GM21737 (cell line): ENCODE results near the gene MPPED2.

Source experiments
- ATAC-seq: cut with Tn5 transposase; IDR thresholded peaks from one replicate; pipeline ENCODE4 v1.9.1; 2021; ENCODE audit warnings: mild to moderate bottlenecking, moderate library complexity; ENCODE audit not compliant: unreplicated experiment

The MPPED2 gene

GRCh38 chr11:30365793-30366517 is 220.2 kb downstream of the MPPED2 start:
- no peak for ATAC-seq

GRCh38 chr11:30364837-30365482 is 221.2 kb downstream of the MPPED2 start:
- ATAC-seq, result no peak

GRCh38 chr11:30364139-30364836 is 221.9 kb downstream of the MPPED2 start:
- ATAC-seq, result no peak

GRCh38 chr11:30360741-30361140 is 225.4 kb downstream of the MPPED2 start:
- no peak for ATAC-seq
